OCI-LY3 (cell line): ENCODE results near the gene WWOX.

Experiments
- CTCF ChIP-seq: fragments of 200-600, 300-600 bp; sonication (generic); IDR thresholded peaks from 2 replicates; pipeline ENCODE4 v1.5.1; 2014; ENCODE audit warnings: antibody characterized with exemption, low read length, low read depth
- EZH2phosphoT487 ChIP-seq: fragments of 200-600 bp; shearing (Covaris generic); IDR thresholded peaks from 2 replicates; pipeline ENCODE4 v1.6.1; 2018; ENCODE audit warnings: antibody characterized with exemption, mixed run types, low read depth

GRCh38 chr16:79011282-79011681, 911.8 kb downstream of the WWOX start:
- TF ChIP-seq CTCF (no peak), EZH2phosphoT487 (no peak)
